ENCODE measurements around the gene CD244.
"Not testable (repeated sequence)": the region's sequence is repeated elsewhere in the genome, so short reads cannot be mapped to it uniquely, and the experiment has no call there.

Gene CD244

GRCh38 chr1:160877221-160877620 lies 14.5 kb upstream of the CD244 start:
- DNase-seq (ENCODE audit: low spot score), result peak; percentile 46
- TF ChIP-seq CTCF (IDR thresholded peaks at IDR 0.05; ENCODE audit: borderline replicate concordance, control extremely low read depth, extremely low read depth, insufficient read depth, missing control alignments), result no peak
- in situ Hi-C loops (cut with MboI; ENCODE audit: low sequenced_read_pairs, unreplicated experiment), result no loop called here

- in situ Hi-C loops (cut with MboI; ENCODE audit: low sequenced_read_pairs, unreplicated experiment), result no loop called here
Observed at GRCh38 chr1:160876311-160876710, 13.6 kb upstream of the CD244 start.

GRCh38 chr1:160875591-160875990 lies 12.9 kb upstream of the CD244 start:
- DNase-seq (ENCODE audit: low spot score); in situ Hi-C loops (cut with MboI; ENCODE audit: low sequenced_read_pairs, unreplicated experiment): not testable (repeated sequence)

More at GRCh38 chr1:160876311-160876710, 13.6 kb upstream of the CD244 start:
- no peak for TF ChIP-seq CTCF (IDR thresholded peaks at IDR 0.05; ENCODE audit: borderline replicate concordance, control extremely low read depth, extremely low read depth, insufficient read depth, missing control alignments)
- no peak for DNase-seq (ENCODE audit: low spot score)

GRCh38 chr1:160874935-160875334 lies 12.2 kb upstream of the CD244 start:
- in situ Hi-C loops (cut with MboI; ENCODE audit: low sequenced_read_pairs, unreplicated experiment), result no loop called here
- TF ChIP-seq CTCF (IDR thresholded peaks at IDR 0.05; ENCODE audit: borderline replicate concordance, control extremely low read depth, extremely low read depth, insufficient read depth, missing control alignments), result no peak
- DNase-seq (ENCODE audit: low spot score), result no peak

GRCh38 chr1:160868141-160868540 lies 5.5 kb upstream of the CD244 start:
- in situ Hi-C loops (cut with MboI; ENCODE audit: low sequenced_read_pairs, unreplicated experiment), result no loop called here
- no peak for DNase-seq (ENCODE audit: low spot score)
- no peak for TF ChIP-seq CTCF (IDR thresholded peaks at IDR 0.05; ENCODE audit: borderline replicate concordance, control extremely low read depth, extremely low read depth, insufficient read depth, missing control alignments)

GRCh38 chr1:160867651-160868050 lies 5.0 kb upstream of the CD244 start:
- DNase-seq (ENCODE audit: low spot score); in situ Hi-C loops (cut with MboI; ENCODE audit: low sequenced_read_pairs, unreplicated experiment): not testable (repeated sequence)

GRCh38 chr1:160866695-160867260 lies 4.1 kb upstream of the CD244 start:
- in situ Hi-C loops (cut with MboI; ENCODE audit: low sequenced_read_pairs, unreplicated experiment), result no loop called here
- no peak for TF ChIP-seq CTCF (IDR thresholded peaks at IDR 0.05; ENCODE audit: borderline replicate concordance, control extremely low read depth, extremely low read depth, insufficient read depth, missing control alignments)

More at GRCh38 chr1:160866695-160867260, 4.1 kb upstream of the CD244 start:
- DNase-seq (ENCODE audit: low spot score), result no peak
